ENCODE data around the gene LRRTM4.

The LRRTM4 gene

DNA sequence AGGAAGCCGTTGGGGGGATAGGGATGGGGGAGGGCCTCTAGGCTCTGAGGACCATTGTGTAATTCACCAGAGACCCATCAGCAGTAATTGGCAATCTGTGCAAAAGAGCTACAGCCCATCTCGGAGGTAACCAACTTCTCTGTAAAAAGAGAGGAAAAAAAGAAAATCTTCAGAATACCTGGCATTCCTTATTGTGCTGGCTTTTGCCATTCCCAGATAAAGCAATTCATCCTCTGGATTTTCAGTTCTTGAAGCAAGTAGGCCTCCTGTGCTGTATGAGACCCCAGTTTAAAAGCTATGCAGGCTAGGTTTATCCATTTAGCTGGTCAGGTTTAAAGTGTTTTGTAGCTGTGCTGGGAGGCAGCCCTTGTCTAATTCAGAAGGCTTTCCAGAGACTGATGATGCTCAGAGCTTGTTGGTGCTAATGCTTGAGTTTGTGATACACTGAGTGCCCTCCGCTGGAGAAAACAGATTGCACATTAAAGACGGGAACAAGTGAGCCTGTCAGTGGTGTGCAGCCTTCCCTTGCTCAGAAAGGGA is at the start of gene LRRTM4:
Gene LRRTM4 (minus strand): TSS at position 446 of the 540 bp plus-strand sequence.
- H3K4me1 ChIP-seq (ENCODE audit: control insufficient read depth, insufficient read depth, low read length), result no peaks in the 10 kb centered on the region
- no peaks in the 10 kb centered on the region for H3K36me3 ChIP-seq (ENCODE audit: control insufficient read depth in 2 of 2, insufficient read depth in 2 of 2, low read length in 2 of 2)
- no peak within 1 kb of the TSS for H3K4me3 ChIP-seq (ENCODE audit: low read length in 2 of 2)
- H3K9me3 ChIP-seq (ENCODE audit: control insufficient read depth in 2 of 2, low read length in 2 of 2), result no peaks in the 10 kb centered on the region
- peaks cover 0 to 4% of the 10 kb centered on the region in 2 donors for H3K27me3 ChIP-seq (ENCODE audit: control insufficient read depth in 1 of 2, insufficient read depth in 2 of 2, low read length in 2 of 2)
- no peak within 1 kb of the TSS for H3K27ac ChIP-seq (ENCODE audit: low read length)
- H3K9ac ChIP-seq (ENCODE audit: low read length in 2 of 2), result no peak within 1 kb of the TSS

DNA sequence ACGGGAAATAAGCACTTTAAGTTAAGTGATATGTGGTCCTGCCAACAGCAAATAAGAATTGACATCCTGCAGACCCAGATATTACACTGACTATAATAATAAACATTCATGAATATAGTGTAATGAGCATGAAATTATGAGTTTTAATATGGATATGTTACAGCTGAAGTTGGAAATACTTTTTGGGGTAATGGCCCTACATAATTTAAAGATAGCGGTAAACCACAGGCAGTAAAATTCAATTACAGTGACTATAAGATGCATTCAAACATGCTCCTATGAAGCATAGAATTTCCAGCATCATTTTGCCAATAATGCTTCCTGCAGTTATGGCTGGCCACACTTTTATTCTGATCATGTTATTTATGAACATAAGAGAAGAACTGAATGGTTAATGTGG is 49.4 kb upstream of the LRRTM4 start:
- H3K9ac ChIP-seq (ENCODE audit: low read length in 2 of 2), result no peak overlapping the region
- no peaks in the 10 kb centered on the region for H3K27me3 ChIP-seq (ENCODE audit: control insufficient read depth in 1 of 2, insufficient read depth in 2 of 2, low read length in 2 of 2)
- H3K27ac ChIP-seq (ENCODE audit: low read length), result no peak overlapping the region
- no peaks in the 10 kb centered on the region for H3K4me1 ChIP-seq (ENCODE audit: control insufficient read depth, insufficient read depth, low read length)
- no peaks in the 10 kb centered on the region for H3K9me3 ChIP-seq (ENCODE audit: control insufficient read depth in 2 of 2, low read length in 2 of 2)
- no peak overlapping the region for H3K4me3 ChIP-seq (ENCODE audit: low read length in 2 of 2)
- no peaks in the 10 kb centered on the region for H3K36me3 ChIP-seq (ENCODE audit: control insufficient read depth in 2 of 2, insufficient read depth in 2 of 2, low read length in 2 of 2)

DNA sequence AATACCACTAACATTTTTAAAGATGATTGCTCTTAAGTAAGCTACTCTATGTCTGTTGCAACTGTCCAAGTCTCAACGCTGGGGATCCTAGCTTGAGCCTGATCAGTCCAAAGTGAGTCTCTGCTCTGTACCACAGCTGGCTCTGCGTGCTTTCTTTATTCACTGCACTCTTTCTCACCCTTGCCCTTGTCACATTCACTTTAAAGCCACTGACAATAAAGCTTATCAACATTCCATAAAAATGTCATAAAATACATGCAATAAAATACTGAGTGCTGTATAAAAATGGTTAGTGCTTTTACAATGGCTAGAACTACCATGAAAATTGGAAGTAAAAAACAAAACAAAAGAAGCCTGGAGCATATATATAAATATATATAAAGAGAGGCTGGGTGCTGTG is 45.5 kb upstream of the LRRTM4 start:
- no peak overlapping the region for H3K27ac ChIP-seq (ENCODE audit: low read length)
- no peaks in the 10 kb centered on the region for H3K27me3 ChIP-seq (ENCODE audit: control insufficient read depth in 1 of 2, insufficient read depth in 2 of 2, low read length in 2 of 2)
- H3K4me3 ChIP-seq (ENCODE audit: low read length in 2 of 2), result no peak overlapping the region
- H3K36me3 ChIP-seq (ENCODE audit: control insufficient read depth in 2 of 2, insufficient read depth in 2 of 2, low read length in 2 of 2), result no peaks in the 10 kb centered on the region
- no peaks in the 10 kb centered on the region for H3K4me1 ChIP-seq (ENCODE audit: control insufficient read depth, insufficient read depth, low read length)
- H3K9ac ChIP-seq (ENCODE audit: low read length in 2 of 2), result no peak overlapping the region
- H3K9me3 ChIP-seq (ENCODE audit: control insufficient read depth in 2 of 2, low read length in 2 of 2), result no peaks in the 10 kb centered on the region

DNA sequence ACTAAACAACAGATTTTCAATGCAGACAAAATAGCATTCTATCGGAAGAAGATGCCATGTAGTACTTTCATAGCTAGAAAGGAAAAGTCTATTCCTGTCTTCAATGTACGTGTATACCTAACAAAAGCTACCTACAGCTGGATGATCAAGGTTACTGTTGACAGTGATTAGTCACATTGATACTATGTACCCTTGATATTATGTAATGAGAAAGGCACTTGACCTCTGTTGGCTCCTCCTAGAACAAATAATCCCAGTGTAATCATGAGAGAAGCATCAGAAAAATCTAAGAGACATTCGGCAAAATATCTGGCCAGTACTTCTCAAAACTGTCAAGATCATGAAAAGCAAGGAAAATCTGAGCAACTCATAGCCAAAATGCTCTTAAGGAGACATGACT is 44.4 kb upstream of the LRRTM4 start:
- Histone ChIP-seq H3K27ac (ENCODE audit: low read length) (no peak overlapping the region), H3K4me3 (ENCODE audit: low read length in 2 of 2) (no peak overlapping the region), H3K9me3 (ENCODE audit: control insufficient read depth in 2 of 2, low read length in 2 of 2) (no peaks in the 10 kb centered on the region), H3K36me3 (ENCODE audit: control insufficient read depth in 2 of 2, insufficient read depth in 2 of 2, low read length in 2 of 2) (no peaks in the 10 kb centered on the region), H3K9ac (ENCODE audit: low read length in 2 of 2) (no peak overlapping the region), H3K27me3 (ENCODE audit: control insufficient read depth in 1 of 2, insufficient read depth in 2 of 2, low read length in 2 of 2) (no peaks in the 10 kb centered on the region), H3K4me1 (ENCODE audit: control insufficient read depth, insufficient read depth, low read length) (no peaks in the 10 kb centered on the region)

DNA sequence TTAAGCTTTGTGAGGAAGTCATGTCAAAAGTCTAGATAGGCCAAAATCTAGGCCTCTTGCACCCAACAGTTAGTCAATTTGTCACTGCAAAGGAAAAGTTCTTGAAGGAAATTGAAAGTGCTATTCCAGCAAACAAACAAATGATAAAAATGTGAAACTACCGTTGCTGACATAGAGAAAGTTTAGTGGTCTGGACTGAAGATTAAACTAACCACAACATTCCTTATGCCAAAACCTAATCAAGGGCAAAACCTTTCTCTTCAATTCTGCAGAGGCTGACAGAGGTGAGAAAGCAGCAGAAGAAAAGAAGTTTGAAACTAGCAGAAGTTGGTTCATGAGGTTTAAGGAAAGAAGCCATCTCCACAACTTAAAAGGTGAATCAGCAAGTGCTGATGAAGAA is 44.0 kb upstream of the LRRTM4 start:
- H3K9ac ChIP-seq (ENCODE audit: low read length in 2 of 2), result no peak overlapping the region
- no peak overlapping the region for H3K27ac ChIP-seq (ENCODE audit: low read length)
- no peaks in the 10 kb centered on the region for H3K36me3 ChIP-seq (ENCODE audit: control insufficient read depth in 2 of 2, insufficient read depth in 2 of 2, low read length in 2 of 2)
- H3K4me3 ChIP-seq (ENCODE audit: low read length in 2 of 2), result no peak overlapping the region
- no peaks in the 10 kb centered on the region for H3K9me3 ChIP-seq (ENCODE audit: control insufficient read depth in 2 of 2, low read length in 2 of 2)
- no peaks in the 10 kb centered on the region for H3K27me3 ChIP-seq (ENCODE audit: control insufficient read depth in 1 of 2, insufficient read depth in 2 of 2, low read length in 2 of 2)
- no peaks in the 10 kb centered on the region for H3K4me1 ChIP-seq (ENCODE audit: control insufficient read depth, insufficient read depth, low read length)

DNA sequence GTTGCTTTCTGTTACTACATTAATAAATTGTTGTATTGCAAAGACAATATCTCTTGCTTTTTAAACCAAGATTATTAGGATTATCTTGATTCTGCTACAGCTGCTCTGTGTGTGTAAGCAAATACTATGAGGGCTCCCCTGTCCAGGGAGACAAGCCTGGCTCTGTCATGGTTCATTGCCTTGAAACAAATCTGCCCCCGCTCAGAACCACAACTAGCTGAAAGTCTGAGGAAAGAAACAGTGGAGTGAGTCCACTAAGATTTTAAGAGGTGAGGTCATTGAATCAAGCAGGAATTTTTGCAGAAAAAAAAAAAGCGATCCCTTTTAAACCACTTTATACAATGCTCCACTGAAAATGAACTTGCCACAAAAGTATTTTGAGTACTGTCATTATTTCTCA is 30.8 kb upstream of the LRRTM4 start:
- H3K9me3 ChIP-seq (ENCODE audit: control insufficient read depth in 2 of 2, low read length in 2 of 2), result peaks cover 3 to 5% of the 10 kb centered on the region in 2 donors

DNA sequence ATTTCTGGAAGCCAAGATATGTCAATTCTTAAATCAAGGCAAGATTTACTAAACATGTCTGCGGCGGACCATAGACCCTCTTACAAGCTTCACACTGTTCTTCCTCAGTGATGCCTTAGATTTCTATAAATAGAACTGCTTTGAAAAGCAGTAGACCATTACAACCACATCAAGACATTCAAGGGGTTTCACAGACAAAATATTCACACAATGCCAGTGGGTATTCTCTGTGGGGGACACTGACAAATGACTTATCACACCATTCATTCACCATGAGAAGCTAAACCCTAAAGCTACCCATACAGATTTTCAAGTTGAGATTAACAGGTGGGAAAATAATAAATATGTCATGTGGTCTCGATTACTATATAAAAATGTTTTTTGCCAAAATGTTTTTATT is 15.9 kb upstream of the LRRTM4 start:
- no peak overlapping the region for H3K9ac ChIP-seq (ENCODE audit: low read length in 2 of 2)
- H3K4me1 ChIP-seq (ENCODE audit: control insufficient read depth, insufficient read depth, low read length), result no peaks in the 10 kb centered on the region
- no peaks in the 10 kb centered on the region for H3K36me3 ChIP-seq (ENCODE audit: control insufficient read depth in 2 of 2, insufficient read depth in 2 of 2, low read length in 2 of 2)
- no peaks in the 10 kb centered on the region for H3K27me3 ChIP-seq (ENCODE audit: control insufficient read depth in 1 of 2, insufficient read depth in 2 of 2, low read length in 2 of 2)
- no peak overlapping the region for H3K27ac ChIP-seq (ENCODE audit: low read length)
- no peak overlapping the region for H3K4me3 ChIP-seq (ENCODE audit: low read length in 2 of 2)
- H3K9me3 ChIP-seq (ENCODE audit: control insufficient read depth in 2 of 2, low read length in 2 of 2), result peaks cover 0 to 2% of the 10 kb centered on the region in 2 donors

More for the DNA sequence above, 30.8 kb upstream of the LRRTM4 start:
- no peaks in the 10 kb centered on the region for H3K36me3 ChIP-seq (ENCODE audit: control insufficient read depth in 2 of 2, insufficient read depth in 2 of 2, low read length in 2 of 2)
- H3K4me3 ChIP-seq (ENCODE audit: low read length in 2 of 2), result no peak overlapping the region
- no peak overlapping the region for H3K27ac ChIP-seq (ENCODE audit: low read length)
- H3K27me3 ChIP-seq (ENCODE audit: control insufficient read depth in 1 of 2, insufficient read depth in 2 of 2, low read length in 2 of 2), result no peaks in the 10 kb centered on the region
- no peaks in the 10 kb centered on the region for H3K4me1 ChIP-seq (ENCODE audit: control insufficient read depth, insufficient read depth, low read length)
- no peak overlapping the region for H3K9ac ChIP-seq (ENCODE audit: low read length in 2 of 2)

DNA sequence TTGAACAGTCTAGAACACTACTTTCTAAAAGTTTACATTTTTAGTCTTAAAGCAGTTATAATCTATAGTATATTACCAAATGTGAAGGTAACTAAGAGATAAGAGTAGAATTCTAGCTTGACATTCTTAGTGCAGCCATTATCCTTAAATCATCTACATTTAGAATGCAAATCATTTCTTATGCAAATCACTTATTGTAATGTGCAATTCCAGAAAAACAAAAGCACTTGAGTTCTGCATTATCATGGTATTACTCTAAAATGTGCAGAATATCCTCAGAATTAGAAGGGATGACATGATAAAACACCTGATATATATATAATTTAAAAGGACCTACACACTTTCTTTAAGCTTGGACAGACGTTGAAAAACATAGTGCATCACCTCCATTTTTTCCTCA is 712 bp upstream of the LRRTM4 start:
- Histone ChIP-seq H3K4me3 (ENCODE audit: low read length in 2 of 2) (no peak overlapping the region), H3K36me3 (ENCODE audit: control insufficient read depth in 2 of 2, insufficient read depth in 2 of 2, low read length in 2 of 2) (no peaks in the 10 kb centered on the region), H3K9ac (ENCODE audit: low read length in 2 of 2) (no peak overlapping the region), H3K27ac (ENCODE audit: low read length) (no peak overlapping the region), H3K9me3 (ENCODE audit: control insufficient read depth in 2 of 2, low read length in 2 of 2) (no peaks in the 10 kb centered on the region), H3K27me3 (ENCODE audit: control insufficient read depth in 1 of 2, insufficient read depth in 2 of 2, low read length in 2 of 2) (peaks cover 0 to 4% of the 10 kb centered on the region in 2 donors), H3K4me1 (ENCODE audit: control insufficient read depth, insufficient read depth, low read length) (no peaks in the 10 kb centered on the region)

DNA sequence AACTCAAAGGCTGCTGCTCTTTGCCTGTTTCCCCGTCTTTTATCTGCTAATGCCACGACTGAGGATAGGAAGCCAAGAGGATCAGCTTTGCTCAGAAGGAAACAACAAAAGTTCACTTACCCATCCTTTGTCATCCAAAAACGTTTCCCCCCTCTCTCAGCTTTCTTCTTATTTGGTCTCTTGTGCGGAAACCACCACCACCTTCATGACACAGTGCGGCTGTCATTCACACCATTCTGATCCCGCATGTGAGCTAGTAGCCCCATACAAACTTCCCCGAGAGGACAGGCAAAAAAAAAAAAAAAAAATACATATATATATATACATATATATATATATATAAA is 656 bp downstream of the LRRTM4 start:
- Histone ChIP-seq H3K4me3 (ENCODE audit: low read length in 2 of 2) (no peak overlapping the region), H3K4me1 (ENCODE audit: control insufficient read depth, insufficient read depth, low read length) (no peaks in the 10 kb centered on the region), H3K27ac (ENCODE audit: low read length) (no peak overlapping the region), H3K9ac (ENCODE audit: low read length in 2 of 2) (no peak overlapping the region), H3K27me3 (ENCODE audit: control insufficient read depth in 1 of 2, insufficient read depth in 2 of 2, low read length in 2 of 2) (peaks cover 0 to 4% of the 10 kb centered on the region in 2 donors), H3K9me3 (ENCODE audit: control insufficient read depth in 2 of 2, low read length in 2 of 2) (no peaks in the 10 kb centered on the region), H3K36me3 (ENCODE audit: control insufficient read depth in 2 of 2, insufficient read depth in 2 of 2, low read length in 2 of 2) (no peaks in the 10 kb centered on the region)

DNA sequence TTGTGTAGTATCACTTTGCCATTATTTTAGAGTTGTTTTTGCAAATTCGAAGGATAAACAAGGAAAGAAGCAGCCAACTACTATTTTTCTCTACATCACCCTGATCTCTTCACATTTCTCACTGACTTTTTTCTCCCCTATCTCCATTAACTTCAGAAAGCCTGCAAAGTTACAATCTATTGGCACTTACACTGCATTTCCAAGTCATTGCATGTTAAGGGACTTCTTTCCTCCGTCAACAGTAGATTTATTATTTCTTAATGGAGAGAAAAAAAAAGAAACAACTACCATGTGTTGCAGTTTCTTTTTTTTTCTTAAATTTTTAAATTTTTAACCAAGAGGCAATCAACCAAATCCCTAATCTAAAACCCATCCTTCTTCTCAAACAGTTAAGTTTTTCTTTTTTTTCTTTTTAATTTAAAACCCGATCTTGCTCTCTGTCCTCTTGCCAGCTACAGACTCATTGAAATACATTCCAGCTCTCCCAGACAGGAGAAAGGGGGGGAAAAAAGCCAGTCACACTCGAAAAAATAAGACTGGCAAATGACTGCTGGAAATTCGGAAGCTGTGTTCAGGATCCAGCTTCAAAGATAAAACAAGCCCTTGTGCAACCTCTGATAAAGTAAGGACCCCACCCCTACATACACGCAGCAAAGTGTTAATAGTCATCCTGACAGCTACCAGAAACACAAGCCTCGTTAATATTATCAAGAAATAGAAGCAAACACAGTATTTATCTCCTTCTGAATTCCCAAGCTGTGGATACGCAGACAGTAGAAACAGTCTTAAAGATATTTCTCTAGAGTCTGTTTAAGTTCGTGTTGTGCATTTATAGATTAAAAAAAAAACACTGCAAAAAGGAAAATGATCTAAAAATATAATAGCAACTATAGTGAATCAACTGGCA is 1.3 kb downstream of the LRRTM4 start:
- Histone ChIP-seq H3K4me1 (ENCODE audit: control insufficient read depth, insufficient read depth, low read length) (no peaks in the 10 kb centered on the region), H3K27ac (ENCODE audit: low read length) (no peak overlapping the region), H3K9ac (ENCODE audit: low read length in 2 of 2) (no peak overlapping the region), H3K36me3 (ENCODE audit: control insufficient read depth in 2 of 2, insufficient read depth in 2 of 2, low read length in 2 of 2) (no peaks in the 10 kb centered on the region), H3K27me3 (ENCODE audit: control insufficient read depth in 1 of 2, insufficient read depth in 2 of 2, low read length in 2 of 2) (peaks cover 0 to 4% of the 10 kb centered on the region in 2 donors), H3K4me3 (ENCODE audit: low read length in 2 of 2) (no peak overlapping the region), H3K9me3 (ENCODE audit: control insufficient read depth in 2 of 2, low read length in 2 of 2) (no peaks in the 10 kb centered on the region)

DNA sequence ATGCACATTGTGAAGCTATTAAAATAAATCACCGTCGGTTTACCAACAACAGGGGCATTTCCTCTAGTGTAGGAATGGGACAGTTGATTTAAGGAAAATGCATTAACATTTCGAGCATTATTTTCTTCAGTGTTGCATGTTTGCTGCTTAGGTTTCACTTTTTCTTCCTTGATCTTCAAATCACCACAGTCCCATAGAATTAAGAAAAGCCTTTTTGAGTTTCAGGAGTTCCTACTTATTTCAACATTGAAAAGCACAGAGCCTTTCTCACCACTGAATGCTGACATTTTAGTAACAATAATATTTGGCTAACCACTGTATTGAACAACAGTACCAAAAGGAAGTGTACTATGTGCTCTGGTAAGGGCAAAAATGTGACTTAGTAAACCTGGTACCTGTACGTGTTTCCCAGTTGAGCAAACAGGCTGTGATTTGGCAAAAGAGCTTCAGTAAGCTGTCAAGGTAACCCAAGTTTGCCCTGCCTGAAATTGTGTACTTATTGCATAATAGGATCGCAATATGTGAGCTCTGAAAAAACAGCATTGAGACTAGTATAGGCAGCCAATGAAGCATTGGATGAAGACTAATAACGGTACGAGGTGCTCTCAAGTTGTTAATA is 2.2 kb downstream of the LRRTM4 start:
- Histone ChIP-seq H3K4me3 (ENCODE audit: low read length in 2 of 2) (no peak overlapping the region), H3K9ac (ENCODE audit: low read length in 2 of 2) (no peak overlapping the region), H3K27me3 (ENCODE audit: control insufficient read depth in 1 of 2, insufficient read depth in 2 of 2, low read length in 2 of 2) (no peaks in the 10 kb centered on the region), H3K36me3 (ENCODE audit: control insufficient read depth in 2 of 2, insufficient read depth in 2 of 2, low read length in 2 of 2) (no peaks in the 10 kb centered on the region), H3K9me3 (ENCODE audit: control insufficient read depth in 2 of 2, low read length in 2 of 2) (no peaks in the 10 kb centered on the region), H3K27ac (ENCODE audit: low read length) (no peak overlapping the region), H3K4me1 (ENCODE audit: control insufficient read depth, insufficient read depth, low read length) (no peaks in the 10 kb centered on the region)

Measured in stomach smooth muscle (tissue), 2 donors.